Right atrium auricular region (tissue), 2 donors: ENCODE results near the gene LRRC45. TPM values are rescaled to one million over a fixed set of nuclear protein-coding genes. Genes with fewer than 3 reads are reported as not detected.

Experiments
- DNase-seq: peaks from one replicate; pipeline ENCODE4 v3.0.0-alpha.2; 2019; ENCODE audit warnings: low spot score
- H3K27ac ChIP-seq, 2 donors: fragments of 200-600 bp; sonication (generic); 1 replicate in 1 of 2; 2 replicates in 1 of 2; pipeline ENCODE4 v1.5.1; 2016 to 2019
- H3K27me3 ChIP-seq, 2 donors: fragments of 200-600 bp; sonication (generic); one replicate each; pipeline versions ENCODE4 v1.5.1 to v1.6.0; 2017 to 2019
- H3K36me3 ChIP-seq: fragments of 200-600 bp; sonication (generic); one replicate; pipeline ENCODE4 v1.5.1; 2016
- H3K4me1 ChIP-seq, 2 donors: fragments of 200-600 bp; sonication (generic); one replicate each; pipeline versions ENCODE4 v1.5.1 to v1.6.0; 2017 to 2019
- H3K4me3 ChIP-seq, 2 donors: fragments of 200-600 bp; sonication (generic); 1 replicate in 1 of 2; 2 replicates in 1 of 2; pipeline ENCODE4 v1.5.1; 2017 to 2019; ENCODE audit warnings: mild to moderate bottlenecking in 1 of 2, moderate library complexity in 1 of 2
- H3K9me3 ChIP-seq, 2 donors: fragments of 200-600 bp; sonication (generic); one replicate each; pipeline ENCODE4 v1.5.1; 2019
- CTCF ChIP-seq, 2 donors: fragments of 200-600 bp; sonication (generic); IDR thresholded peaks; one replicate each; pipeline ENCODE4 v1.5.1; 2019; ENCODE audit warnings: antibody characterized with exemption in 2 of 2
- total RNA-seq, 2 donors: library from RNA; depleted of rRNA; stranded (reverse); fragments of >200 nt; gene quantifications; one replicate each; pipeline ENCODE4 v1.1.0, GENCODE V29; 2016

The LRRC45 gene
- total RNA-seq, result 1 to 10 TPM; 4.7 to 4.9 TPM

- Histone ChIP-seq H3K27me3 (no peaks in the 10 kb centered on the region), H3K27ac (peak within 1 kb of the TSS; percentile 50 to 63), H3K4me1 (peaks cover 0 to 28% of the 10 kb centered on the region in 2 donors), H3K36me3 (peaks cover 11% of the 10 kb centered on the region), H3K9me3 (no peaks in the 10 kb centered on the region), H3K4me3 (peak within 1 kb of the TSS; percentile 84 to 93)
- peak in 1 of 2 donors; percentile 7 for TF ChIP-seq CTCF (IDR thresholded peaks at IDR 0.05)
- DNase-seq, result peak; percentile 100
Observed at GRCh38 chr17:82022981-82023446, at the start of gene LRRC45. TSS of gene LRRC45 (plus strand) at chr17:82023305. CDS start at chr17:82023644, 339 bp downstream.

- Histone ChIP-seq H3K4me1 (peaks cover 0 to 13% of the 10 kb centered on the region in 2 donors), H3K9me3 (peaks cover 0 to 7% of the 10 kb centered on the region in 2 donors), H3K36me3 (no peaks in the 10 kb centered on the region), H3K27ac (no peak overlapping the region), H3K4me3 (no peak overlapping the region), H3K27me3 (no peaks in the 10 kb centered on the region)
- no peak for DNase-seq
- TF ChIP-seq CTCF (IDR thresholded peaks at IDR 0.05), result no peak
Observed at GRCh38 chr17:81973432-81973831, 49.7 kb upstream of the LRRC45 start.

- no peak for DNase-seq
- no peaks in the 10 kb centered on the region for H3K36me3 ChIP-seq
- no peak for TF ChIP-seq CTCF (IDR thresholded peaks at IDR 0.05)
- H3K27ac ChIP-seq, result peak overlapping the region; percentile 84 to 90
- H3K9me3 ChIP-seq, result peaks cover 0 to 7% of the 10 kb centered on the region in 2 donors
- no peaks in the 10 kb centered on the region for H3K27me3 ChIP-seq
- peaks cover 0 to 20% of the 10 kb centered on the region in 2 donors for H3K4me1 ChIP-seq
- H3K4me3 ChIP-seq, result peak overlapping the region; percentile 85 to 86
Observed at GRCh38 chr17:81976332-81977210, 46.5 kb upstream of the LRRC45 start.

GRCh38 chr17:81977211-81977808, 45.8 kb upstream of the LRRC45 start, which contains the start of gene ASPSCR1:
TSS of gene ASPSCR1 (plus strand) at chr17:81977629. CDS start at chr17:81977647, 18 bp downstream.
- Histone ChIP-seq H3K27ac (peak within 1 kb of the TSS; percentile 84 to 90), H3K4me3 (peak within 1 kb of the TSS; percentile 85 to 86), H3K27me3 (no peaks in the 10 kb centered on the region), H3K4me1 (peaks cover 0 to 20% of the 10 kb centered on the region in 2 donors), H3K9me3 (peaks cover 0 to 7% of the 10 kb centered on the region in 2 donors), H3K36me3 (no peaks in the 10 kb centered on the region)
- peak; percentile 90 for DNase-seq
- TF ChIP-seq CTCF (IDR thresholded peaks at IDR 0.05), result no peak

GRCh38 chr17:81978524-81979298, 44.4 kb upstream of the LRRC45 start:
- Histone ChIP-seq H3K4me1 (peaks cover 0 to 20% of the 10 kb centered on the region in 2 donors), H3K4me3 (peak overlapping the region; percentile 85 to 86), H3K36me3 (peaks cover 4% of the 10 kb centered on the region), H3K27me3 (no peaks in the 10 kb centered on the region), H3K9me3 (peaks cover 0 to 1% of the 10 kb centered on the region in 2 donors), H3K27ac (no peak overlapping the region)
- no peak for DNase-seq
- no peak for TF ChIP-seq CTCF (IDR thresholded peaks at IDR 0.05)
